Measurements from ENCODE around the gene TCF3.
"Not testable (repeated sequence)": the region's sequence is repeated elsewhere in the genome, so short reads cannot be mapped to it uniquely, and the experiment has no call there.

Gene TCF3

DNA sequence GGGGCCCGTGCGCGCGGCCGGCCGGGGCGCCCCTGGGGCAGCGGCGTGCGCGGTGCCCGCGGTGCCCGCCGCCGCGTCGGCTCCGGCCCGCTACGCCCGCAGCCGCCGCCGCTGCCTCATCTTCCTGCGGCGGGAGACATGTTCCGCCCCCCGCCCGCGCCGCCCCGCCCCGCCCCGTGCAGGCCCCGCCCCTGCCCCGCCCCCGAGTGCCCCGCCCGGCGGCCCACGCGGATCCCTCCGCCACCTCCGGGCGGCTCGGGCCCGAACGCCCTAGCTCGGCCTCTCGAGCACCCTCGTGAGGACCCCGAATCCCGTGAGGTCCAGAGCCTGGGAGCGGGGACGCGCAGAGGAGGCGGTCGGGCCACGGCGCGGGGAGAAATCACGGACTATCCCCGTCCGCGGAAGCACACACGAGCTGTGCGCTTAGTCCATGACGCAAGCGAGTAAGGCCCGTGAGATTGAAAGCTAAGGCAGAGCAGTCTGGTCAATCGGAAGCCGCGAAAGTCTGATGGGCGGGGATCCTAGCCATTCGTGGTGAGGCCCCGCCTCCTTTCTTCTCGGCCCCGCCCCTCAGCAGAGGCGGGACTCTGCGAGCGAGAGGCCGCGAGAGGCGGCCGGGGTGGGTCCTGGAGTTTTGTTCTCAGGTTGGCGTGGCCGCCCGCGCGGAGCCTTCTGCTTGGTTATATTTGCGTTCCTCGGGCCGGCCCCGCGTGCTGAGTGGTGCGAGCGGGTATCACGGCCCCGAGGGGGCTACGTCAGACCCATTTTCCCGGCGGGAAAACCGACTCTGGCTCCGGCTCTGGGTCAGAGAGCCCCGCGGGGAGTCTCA is at the start of gene TCF3:
Gene TCF3, minus strand, starts transcription at position 145 of the 829 bp plus-strand sequence. CDS start 2,367 bp downstream, outside the sequence.
- DNase-seq (ENCODE audit: low spot score) = peak; percentile 98

DNA sequence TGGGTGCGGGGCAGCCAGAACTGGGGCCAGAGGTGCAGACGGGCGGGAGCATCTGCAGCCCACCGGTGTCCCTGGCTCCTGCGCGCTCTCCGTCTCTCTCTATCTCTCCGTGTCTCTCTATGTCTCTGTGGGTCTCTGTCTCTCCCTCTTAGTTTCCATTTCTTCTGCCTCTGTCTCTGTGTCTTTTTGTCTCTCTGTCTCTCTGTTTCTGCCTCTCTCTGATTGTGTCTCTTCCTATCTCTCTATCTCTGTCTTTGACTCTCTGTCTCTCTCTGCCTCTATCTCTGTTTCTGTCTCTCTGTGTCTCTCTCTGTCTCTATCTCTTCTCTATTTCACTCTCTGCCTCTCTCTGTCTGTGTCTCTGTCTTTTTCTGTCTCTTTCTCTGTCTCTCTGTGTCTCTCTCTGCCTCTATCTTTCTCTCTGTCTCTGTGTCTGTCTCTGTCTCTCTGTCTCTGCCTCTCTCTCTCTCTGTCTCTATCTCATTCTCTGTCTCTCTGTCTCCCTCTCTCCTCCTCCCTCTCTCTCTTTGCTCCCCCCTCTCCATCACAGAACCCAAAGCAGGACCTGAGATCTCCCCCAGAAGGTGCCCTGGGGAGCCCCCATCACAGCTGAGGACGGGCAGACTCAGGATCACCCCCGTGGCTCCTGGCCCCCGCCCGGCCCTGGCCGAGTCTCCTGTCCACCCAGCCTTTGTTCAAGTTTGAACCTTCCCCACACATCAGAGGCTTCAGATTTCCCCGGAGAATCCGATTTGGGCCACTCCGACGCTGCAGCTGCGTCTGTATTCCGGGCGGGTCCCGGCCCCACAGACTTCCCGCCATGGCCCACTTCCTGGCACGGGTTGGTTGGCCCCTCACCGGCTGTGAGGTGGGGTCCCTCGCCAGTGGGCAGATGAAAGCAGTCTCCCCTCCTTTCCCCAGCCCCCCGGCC is 48.6 kb upstream of the TCF3 start:
- no peak for DNase-seq (ENCODE audit: low spot score)

DNA sequence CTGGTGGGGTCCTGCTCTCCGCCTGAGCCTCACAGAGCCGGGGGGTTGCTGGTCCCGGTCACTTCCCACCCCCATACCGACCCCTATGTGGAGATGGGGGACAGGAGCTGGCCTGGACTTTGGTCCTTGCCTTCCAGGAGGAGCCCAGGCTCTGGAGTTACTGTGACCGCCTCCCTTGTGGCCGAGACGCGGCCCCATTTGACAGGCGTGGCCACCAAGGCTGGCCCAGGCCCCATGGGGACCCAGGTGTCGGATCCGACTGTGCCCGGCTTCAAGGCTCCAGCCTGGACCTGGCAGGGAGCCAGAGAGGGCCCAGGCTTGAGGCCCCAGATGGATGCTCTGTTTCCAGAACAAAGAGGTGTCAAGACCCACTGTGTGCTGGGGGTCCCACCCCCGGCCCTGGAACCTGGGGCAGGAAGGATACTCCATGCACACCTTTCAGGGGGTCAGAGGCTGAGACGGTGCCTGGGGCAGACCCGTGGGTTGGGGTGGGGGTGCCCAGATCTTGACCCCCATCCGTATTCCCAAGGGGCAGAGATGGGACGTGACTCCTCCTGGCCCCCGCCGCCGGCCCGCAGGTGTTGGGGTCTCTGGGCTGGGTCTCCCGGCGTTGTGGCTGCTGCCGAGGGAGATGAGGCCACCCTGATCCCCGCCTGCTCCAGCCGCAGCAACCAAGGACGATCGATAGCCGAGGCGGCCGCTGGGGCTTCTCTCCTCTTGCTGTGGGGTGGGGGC is 47.8 kb upstream of the TCF3 start:
- DNase-seq (ENCODE audit: low spot score) = no peak

DNA sequence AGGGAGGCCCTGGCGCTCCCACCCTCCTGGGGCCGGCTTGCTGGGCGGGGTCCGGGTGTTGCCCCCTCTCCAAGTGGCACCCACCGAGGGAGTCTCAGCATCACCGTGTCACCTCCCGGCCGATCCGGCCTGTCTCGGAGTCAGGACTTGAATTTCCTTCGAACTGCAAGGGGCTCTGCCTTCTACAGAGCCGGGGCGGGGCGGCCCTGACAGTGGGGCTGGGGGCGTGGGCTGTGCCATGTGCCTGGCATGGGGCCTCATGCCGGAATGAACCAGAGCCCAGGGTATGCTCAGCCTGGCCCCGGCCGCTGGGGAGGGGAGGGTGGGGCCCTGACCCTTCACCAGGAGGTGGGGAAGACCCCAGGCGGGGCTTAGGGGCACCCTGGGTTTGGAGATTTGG is 47.0 kb upstream of the TCF3 start:
- no peak for DNase-seq (ENCODE audit: low spot score)

DNA sequence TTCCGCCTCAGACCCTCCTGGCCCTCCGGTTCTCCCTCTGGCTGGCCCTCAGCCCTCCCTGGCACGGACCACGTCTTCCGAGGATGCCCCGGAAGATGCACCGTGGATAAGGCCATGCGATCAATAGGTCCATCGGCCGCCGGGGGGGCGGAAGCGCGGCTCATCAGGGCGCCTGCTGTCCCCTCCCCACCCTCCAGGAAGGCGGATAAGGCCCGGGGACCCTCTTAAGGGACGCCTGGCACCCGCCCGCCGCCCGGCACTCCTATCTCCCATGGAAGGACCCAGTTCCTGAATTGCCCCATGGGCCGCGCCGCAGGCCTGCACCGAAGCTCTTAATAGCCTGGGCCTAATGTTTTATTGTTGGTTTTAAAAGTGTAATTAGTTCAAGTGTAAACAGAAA is 46.2 kb upstream of the TCF3 start:
- no peak for DNase-seq (ENCODE audit: low spot score)

DNA sequence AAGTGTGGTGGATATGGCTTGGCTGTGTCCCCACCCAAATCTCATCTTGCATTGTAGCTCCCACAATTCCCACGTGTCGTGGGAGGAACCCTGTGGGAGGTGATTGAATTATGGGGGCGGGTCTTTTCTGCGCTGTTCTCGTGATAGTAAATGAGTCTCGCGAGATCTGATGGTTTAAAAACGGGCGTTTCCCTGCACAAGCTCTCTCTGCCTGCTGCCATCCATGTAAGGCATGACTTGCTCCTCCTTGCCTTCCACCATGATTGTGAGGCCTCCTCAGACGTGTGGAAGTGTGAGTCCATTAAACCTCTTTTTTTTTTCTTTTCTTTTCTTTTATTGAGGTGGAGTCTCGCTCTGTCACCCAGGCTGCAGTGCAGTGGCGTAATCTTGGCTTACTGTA is 43.1 kb upstream of the TCF3 start:
- not testable (repeated sequence) for DNase-seq (ENCODE audit: low spot score)

DNA sequence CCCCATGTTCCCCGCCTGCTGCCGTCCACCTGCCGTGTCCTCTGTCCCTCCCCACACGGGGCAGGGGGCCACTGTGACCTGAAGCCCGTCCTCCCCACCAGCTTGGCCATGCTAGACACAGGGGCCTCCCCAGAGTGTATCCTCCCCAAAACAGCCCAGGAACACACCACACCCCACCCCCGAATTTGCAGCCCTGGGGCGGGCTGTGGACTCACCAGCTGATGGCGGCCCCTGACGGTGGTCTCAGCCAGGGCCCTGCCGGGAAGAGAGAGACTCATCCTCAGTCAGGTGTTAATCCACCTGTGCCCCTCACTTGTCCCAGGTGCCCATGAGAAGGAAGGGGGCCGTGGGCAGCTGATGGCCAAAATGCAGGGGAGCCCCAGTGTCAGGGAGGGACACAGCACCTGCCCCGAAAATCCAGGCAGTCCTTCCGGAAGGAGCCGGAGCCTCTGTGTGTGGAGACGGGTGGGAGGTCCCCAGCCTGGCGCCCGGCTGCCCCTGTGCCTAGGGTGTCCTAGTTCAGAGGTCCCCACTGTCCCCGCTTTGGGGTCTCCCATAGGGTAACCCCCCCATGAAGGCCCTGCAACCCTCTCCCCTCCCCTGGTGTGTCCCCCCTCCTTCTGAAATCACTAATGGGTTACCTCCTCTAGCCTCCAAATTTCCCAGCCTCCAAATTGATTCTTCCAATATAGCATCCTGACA is 39.3 kb upstream of the TCF3 start:
- no peak for DNase-seq (ENCODE audit: low spot score)

DNA sequence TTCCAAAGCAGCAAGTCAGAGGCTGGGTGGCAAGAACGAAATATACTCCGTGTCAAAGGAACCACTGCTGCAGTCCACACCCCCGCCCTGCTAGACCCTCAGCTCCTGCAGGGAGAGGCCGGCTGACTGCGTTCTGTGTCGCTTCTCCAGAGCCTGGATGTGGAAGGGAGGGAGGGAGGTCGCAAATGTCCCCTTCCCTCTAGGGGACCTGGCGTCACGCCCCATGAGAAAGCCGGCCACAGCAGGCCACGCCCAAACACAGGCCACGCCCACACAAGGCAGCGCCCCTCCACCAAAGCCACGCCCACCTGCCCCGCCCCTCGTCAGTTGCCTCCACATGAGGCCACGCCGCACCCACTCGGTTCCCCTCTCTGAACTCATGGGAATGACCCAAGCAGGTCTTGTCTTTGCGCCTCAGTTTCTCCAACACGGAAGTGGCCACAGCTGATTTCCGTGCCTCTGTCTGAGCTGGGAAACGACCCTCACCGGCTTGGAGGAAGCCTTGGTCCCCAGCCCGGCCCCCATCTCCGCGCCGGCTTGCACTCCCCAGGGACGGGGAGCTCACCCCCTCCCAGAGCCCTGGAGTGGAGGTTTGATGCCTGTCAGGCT is 38.4 kb upstream of the TCF3 start:
- peak; percentile 71 for DNase-seq (ENCODE audit: low spot score)

DNA sequence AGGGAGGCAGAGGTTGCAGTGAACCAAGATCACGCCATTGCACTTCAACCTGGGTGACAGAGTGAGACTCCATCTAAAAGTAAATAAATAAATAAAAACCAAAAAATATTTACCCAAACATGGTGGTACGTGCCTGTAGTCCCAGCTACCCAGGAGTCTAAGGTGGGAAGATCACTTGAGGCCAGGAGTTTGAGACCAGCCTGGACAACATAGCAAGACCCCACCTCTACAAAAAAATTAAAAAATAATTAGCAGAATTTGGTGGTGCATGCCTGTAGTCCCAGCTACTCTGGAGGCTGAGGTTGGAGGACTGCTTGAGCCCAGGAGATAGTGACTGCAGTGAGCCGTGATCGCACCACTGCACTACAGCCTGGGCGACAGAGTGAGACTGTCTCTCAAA is 33.4 kb upstream of the TCF3 start:
- not testable (repeated sequence) for DNase-seq (ENCODE audit: low spot score)

DNA sequence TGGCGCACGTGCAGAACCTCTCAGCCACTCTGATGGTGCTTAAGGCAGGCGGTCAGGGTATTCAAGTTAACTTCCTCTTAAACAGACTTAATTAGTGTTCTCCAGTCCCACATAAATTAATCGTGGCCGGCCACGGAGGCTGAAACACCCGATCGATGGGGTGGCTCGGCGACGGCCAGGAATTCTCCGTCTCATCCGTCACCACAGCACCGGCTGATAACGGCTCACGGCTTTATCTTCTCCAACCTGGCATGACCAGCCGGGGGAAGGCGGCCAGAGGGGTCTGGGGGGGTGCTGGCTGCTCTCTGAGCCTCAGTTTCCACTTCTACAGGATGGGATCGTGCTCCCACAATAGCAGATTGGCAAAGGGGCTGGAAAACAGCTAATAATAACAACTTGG is 32.6 kb upstream of the TCF3 start:
- no peak for DNase-seq (ENCODE audit: low spot score)

DNA sequence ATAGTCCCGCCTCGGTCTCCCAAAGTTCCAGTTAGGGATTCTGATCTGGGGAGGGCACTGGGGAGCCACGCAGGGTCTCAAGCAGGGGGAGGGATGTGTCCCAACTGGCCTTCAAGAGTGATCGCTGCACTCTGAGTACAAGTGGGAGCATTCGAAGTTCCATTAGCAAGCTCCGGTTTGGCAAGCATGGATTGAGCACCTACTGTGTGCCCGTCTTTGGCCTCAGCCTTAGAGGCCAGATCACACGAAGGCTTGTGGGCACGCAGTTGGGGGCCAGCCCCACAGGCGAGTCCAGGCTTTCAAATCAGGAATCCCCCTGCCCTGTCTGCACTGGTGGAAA is 32.1 kb upstream of the TCF3 start:
- DNase-seq (ENCODE audit: low spot score) = no peak

DNA sequence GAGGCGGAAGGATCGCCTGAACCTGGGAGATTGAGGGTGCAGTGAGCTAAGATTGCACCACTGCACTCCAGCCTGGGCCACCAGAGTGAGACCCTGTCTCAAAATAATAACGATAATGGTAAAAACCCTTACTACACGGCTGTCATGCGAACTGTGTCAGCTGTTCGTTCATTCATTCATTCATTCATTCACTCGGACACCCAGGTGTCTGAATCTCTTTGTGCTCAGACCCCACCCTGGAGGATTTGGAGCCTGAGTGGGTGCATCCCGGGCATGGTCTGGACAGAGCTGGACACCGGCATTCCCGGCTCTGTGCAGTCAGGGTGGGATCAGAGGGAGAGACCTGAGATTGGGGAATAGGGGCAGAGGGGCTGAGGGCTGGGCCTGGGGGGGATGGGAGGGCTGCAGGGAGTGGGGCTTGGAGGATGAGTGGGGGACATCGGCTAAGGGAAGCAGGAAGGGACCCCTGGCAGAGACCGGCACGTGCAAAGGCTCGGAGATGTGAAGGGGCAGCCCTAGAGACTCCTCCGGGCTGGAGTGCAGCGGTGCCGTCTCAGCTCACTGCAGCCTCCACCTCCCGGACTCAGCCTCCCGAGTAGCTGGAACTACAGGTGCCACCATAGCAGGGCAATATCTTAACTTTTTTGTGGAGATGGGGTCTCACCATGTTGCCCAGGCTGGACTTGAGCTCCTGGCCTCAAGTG is 31.6 kb upstream of the TCF3 start:
- no peak for DNase-seq (ENCODE audit: low spot score)

DNA sequence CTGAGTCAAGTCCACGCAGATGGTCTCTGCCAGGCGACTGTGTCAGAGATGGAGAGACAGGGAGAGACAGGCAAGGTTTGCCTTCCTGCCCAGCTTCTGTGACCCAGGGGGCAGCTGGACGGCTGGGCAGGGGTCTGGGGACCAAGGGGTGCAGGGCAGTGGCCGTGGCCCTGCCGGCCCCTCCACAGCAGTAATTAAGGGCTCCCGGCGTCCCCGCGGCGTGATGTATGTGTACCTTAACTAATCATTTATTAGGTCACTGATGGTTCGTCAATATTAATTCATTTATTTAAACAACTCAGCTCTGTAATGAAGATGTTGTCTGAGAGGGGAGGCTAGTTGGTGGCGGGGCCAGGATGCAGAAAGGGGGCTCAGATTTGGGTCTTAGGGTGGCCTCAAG is 28.6 kb upstream of the TCF3 start:
- no peak for DNase-seq (ENCODE audit: low spot score)

DNA sequence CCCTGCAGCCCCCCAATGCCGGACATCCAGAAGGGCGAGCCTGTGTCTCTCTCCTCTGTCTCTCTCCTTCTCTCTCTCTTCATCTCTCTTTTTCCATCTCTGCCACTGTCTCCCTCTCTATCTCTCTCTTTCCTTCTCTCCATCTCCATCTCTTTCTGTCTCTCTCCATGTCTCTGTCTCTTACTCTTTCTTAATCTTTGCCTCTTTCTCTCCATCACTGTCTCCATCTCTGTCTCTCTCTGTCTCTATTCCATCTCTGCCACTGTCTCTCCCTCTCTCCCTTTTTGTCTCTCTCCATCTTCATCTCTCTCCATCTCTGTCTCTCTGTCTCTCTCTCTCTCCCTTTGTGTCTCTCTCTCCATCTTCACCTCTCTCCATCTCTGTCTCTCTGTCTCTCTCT is 25.7 kb upstream of the TCF3 start:
- no peak for DNase-seq (ENCODE audit: low spot score)

DNA sequence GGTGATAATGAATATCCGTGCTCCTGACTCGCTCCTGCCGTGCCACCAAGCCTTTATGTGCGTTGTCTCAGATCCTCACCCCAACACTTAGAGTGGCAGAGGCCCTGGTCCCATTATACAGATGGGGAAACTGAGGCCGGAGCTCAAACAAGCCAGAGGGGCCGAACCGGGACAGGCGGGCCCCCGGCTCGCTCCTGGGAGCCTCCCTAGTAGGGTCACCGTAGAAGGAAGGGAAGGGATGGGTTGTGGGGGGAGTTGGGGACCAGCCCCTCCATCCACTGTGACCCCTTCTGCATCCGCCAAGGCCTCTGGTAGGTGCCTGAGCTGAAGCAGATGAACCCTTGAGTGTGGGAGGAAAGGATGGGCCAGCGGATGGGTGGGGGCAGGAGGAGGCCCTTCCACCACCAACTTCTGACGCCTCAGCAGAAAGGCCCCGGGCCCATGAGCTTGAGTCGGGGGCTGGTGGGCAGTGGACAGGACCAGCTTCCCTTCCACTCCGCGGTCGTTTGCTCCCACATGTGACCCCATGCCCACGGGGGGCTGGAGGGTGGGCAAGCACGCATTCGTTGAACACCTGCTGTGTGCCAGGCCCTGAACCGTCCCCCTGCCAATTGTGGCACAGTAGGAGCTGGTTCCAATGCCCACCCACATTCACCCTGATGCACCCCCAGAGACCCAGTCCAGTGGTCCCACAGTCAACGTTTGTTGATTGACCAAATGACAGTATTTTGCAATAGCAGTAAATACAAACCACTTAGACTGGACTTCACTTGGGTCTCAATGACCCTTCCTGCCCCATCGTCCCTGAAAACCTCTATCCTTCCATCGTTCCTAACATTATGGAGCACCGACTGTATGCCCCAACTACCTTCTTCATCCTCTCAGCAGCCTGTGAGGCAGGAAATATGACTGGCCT is 24.2 kb upstream of the TCF3 start:
- no peak for DNase-seq (ENCODE audit: low spot score)

DNA sequence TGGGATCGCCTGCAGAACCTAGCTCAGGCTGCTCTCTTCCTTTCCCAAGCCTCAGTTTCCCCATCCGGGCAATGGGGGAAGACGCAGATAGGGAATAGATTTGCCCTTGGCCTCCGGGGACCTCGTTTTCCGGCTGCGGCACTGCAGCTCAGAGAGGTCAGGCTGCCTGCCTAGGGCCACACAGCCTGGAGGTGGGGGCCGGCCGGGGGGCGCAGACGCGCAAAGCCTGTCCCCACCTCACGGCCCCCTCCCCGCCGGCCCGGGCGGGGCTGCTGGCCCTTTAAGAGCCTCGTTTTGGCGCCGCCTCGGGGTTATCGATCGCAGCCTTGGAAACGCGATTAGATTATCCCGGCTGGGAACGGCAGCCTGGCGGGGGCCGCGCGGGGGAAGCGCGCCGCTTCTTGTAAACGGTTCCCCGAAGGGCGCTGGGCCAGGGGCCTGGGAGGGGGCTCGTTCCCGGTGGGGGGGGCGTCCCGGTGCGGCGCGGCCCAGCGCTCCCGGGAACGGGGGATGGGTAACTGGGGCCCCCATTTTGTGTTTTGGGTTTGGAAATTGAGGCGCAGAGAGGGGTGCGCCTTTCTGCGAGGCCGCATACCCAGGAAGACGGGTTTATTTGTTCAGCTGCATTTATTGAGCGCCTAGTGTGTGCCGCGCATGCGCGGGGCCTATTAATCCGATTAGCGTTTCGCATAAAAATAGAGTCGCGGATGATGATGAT is 23.4 kb upstream of the TCF3 start:
- DNase-seq (ENCODE audit: low spot score) = no peak

DNA sequence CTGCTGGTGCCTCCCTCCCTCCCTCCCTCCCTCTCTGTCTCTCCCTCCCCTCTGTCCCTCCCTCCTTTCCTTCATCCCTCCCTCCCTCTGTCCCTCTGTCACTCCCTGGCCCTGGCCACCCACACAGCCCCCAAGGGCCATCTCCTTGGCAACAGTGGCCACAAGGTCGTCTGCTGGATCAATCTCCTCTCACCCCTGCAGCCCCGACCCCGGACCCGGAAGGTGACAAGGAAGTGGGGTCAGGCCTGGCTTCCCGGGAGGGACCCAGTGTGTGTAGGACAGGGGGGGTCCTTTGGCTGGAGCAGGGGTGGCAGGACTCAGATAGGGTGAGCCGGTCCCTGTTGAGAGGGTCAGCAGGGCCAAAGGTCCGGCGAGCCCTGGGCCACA is 21.9 kb upstream of the TCF3 start:
- DNase-seq (ENCODE audit: low spot score) = no peak

DNA sequence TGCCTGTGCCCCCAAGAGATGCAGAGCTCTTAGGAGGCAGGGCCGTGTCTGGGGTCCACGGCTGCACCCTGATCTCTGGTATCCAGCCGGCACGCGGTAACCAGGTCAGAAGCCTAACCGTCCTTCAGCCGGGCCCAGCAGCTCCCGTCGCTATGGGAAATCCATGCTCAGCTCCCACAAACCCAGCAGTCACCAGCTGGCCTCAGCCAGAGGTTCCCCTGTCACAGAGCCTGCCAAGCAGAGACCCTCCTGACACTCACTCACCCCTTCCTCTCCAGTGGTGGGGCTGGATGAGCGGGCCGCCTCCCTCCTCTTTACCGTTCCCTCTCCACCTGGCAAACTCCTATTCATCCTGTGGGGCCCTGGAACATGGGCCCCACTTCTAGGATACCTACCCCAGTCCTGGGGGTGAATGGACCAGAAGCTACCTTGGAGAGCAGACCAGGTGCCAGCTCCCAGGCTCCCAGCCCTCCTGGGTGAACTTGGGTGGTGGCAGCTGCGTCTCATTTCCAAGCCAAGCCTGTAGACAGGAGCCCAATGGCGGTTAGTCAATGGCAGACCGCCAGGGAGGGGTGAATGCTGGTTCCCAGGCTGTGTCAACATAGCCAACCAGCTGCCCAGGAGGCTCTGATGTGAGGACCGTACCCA is 21.4 kb upstream of the TCF3 start:
- no peak for DNase-seq (ENCODE audit: low spot score)

Measured in activated CD4-positive, alpha-beta T cell treated with anti-CD3 and anti-CD28 coated beads, Interleukin-2, Interleukin-4, amounts not matched to agents 100 ng/mL and 50 ng/mL, durations not matched to agents 16 hours and 8 hours (primary cell).